HepG2 (cell line): Measurements from ENCODE around the gene KIF26B. TPM values are rescaled to one million over a fixed set of nuclear protein-coding genes. Genes with fewer than 3 reads are reported as not detected.

Experiments used
- GATAD2A ChIP-seq: IDR thresholded peaks from 2 replicates; pipeline ENCODE4 v1.6.1; 2016
- GLI4 ChIP-seq: sonication (generic); formaldehyde crosslinking; IDR thresholded peaks from 2 replicates; pipeline ENCODE4 v1.5.1; 2020; ENCODE audit warnings: missing genetic modification reagents, mild to moderate bottlenecking, moderate library complexity, borderline replicate concordance
- PATZ1 ChIP-seq: sonication (generic); formaldehyde crosslinking; IDR thresholded peaks from 2 replicates; pipeline ENCODE4 v1.4.0; 2020; ENCODE audit warnings: missing genetic modification reagents
- SIN3A ChIP-seq: IDR thresholded peaks from 2 replicates; pipeline ENCODE4 v1.6.1; 2011; ENCODE audit warnings: low read depth, mild to moderate bottlenecking, control low read depth, low read length, borderline replicate concordance
- ZNF562 ChIP-seq: sonication (generic); formaldehyde crosslinking; IDR thresholded peaks from 2 replicates; pipeline ENCODE4 v1.8.0; 2022; ENCODE audit warnings: missing genetic modification reagents, borderline replicate concordance
- polyA plus RNA-seq, 8 experiments: library from polyadenylated mRNA; depleted of rRNA in 3 of 8; stranded (reverse) in 7 of 8; unstranded in 1 of 8; fragments of >200 nt; fragmentation: Illumina TruSeq in 4 of 8; extraction: Trizol in 4 of 8; gene quantifications; 2 replicates each; pipeline versions ENCODE4 v1.2.1 to v1.2.3, GENCODE V29; 2011 to 2016; ENCODE audit warnings: low read depth in 4 of 8, missing spikeins in 1 of 8, mixed read lengths in 1 of 8; ENCODE audit not compliant: insufficient read depth in 1 of 8
- total RNA-seq, 5 experiments: library from RNA; depleted of rRNA; stranded (reverse); fragments of >200 nt; fragmentation: Illumina TruSeq; extraction: Trizol; gene quantifications; 2 replicates each; pipeline ENCODE4 v1.2.3, GENCODE V29; 2016; ENCODE audit warnings: low read depth in 1 of 5
- TF ChIP-seq, protein P1 (sequence below): sonication (generic); formaldehyde crosslinking; IDR thresholded peaks from 2 replicates; pipeline ENCODE4 v1.4.0; 2020; ENCODE audit warnings: mild to moderate bottlenecking, missing genetic modification reagents, borderline replicate concordance
- TF ChIP-seq, protein P2 (sequence below): IDR thresholded peaks from 2 replicates; pipeline ENCODE4 v1.6.1; 2016; ENCODE audit warnings: missing compliant biosample characterization, missing genetic modification reagents, borderline replicate concordance
- TF ChIP-seq, protein P3 (sequence below): sonication (generic); formaldehyde crosslinking; conservative IDR thresholded peaks from 2 replicates; pipeline ENCODE4 v1.4.0; 2020; ENCODE audit warnings: missing genetic modification reagents

KIF26B gene
- total and polyA plus RNA-seq, 2 of the 13 experiments (the other 11 are each of a cell fraction or from before 2014, with no cell fraction given) = 0.08 to 0.09 TPM

DNA sequence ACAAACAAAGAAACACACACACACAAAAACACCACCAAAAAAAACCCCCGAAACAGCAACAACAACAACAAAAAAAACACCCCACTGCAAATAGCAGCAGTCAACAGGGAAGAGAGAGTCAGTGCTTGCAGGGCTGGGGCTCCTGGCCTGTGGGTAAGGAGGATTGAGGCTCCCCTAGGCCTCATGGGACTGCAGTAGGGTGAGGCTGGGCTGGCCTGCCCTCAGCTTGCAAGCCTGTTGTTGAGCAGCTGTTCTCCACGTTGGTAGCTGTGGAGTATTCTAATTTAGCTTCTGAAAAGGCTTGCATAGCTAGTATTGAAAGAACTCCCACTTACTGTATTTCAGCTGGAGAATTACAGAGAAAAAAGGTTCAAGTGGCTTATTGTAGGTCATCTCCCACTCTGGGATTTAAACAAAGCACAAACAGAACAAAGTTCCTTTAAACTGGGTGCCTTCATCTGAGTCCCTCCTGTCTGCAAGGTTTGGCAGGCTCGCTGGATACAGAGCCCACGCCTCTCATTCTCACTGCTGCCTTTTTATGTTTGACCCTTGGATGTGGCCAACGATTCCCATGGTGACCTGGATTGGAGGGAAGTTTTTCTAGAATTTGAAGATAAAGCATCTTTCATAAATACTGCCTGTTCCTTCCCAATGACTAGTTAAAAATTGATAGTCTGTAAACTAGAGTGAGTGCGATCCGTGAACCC, 247.2 kb downstream of the KIF26B start (continued):
- TF ChIP-seq, protein P1, sequence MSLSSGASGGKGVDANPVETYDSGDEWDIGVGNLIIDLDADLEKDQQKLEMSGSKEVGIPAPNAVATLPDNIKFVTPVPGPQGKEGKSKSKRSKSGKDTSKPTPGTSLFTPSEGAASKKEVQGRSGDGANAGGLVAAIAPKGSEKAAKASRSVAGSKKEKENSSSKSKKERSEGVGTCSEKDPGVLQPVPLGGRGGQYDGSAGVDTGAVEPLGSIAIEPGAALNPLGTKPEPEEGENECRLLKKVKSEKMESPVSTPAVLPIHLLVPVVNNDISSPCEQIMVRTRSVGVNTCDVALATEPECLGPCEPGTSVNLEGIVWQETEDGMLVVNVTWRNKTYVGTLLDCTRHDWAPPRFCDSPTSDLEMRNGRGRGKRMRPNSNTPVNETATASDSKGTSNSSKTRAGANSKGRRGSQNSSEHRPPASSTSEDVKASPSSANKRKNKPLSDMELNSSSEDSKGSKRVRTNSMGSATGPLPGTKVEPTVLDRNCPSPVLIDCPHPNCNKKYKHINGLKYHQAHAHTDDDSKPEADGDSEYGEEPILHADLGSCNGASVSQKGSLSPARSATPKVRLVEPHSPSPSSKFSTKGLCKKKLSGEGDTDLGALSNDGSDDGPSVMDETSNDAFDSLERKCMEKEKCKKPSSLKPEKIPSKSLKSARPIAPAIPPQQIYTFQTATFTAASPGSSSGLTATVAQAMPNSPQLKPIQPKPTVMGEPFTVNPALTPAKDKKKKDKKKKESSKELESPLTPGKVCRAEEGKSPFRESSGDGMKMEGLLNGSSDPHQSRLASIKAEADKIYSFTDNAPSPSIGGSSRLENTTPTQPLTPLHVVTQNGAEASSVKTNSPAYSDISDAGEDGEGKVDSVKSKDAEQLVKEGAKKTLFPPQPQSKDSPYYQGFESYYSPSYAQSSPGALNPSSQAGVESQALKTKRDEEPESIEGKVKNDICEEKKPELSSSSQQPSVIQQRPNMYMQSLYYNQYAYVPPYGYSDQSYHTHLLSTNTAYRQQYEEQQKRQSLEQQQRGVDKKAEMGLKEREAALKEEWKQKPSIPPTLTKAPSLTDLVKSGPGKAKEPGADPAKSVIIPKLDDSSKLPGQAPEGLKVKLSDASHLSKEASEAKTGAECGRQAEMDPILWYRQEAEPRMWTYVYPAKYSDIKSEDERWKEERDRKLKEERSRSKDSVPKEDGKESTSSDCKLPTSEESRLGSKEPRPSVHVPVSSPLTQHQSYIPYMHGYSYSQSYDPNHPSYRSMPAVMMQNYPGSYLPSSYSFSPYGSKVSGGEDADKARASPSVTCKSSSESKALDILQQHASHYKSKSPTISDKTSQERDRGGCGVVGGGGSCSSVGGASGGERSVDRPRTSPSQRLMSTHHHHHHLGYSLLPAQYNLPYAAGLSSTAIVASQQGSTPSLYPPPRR (CRISPR knock-in tag) = peak; percentile 20; the same call in 1 of the 2 replicates
- TF ChIP-seq GATAD2A (CRISPR knock-in tag) = no peak
- TF ChIP-seq SIN3A = no peak
- no peak for TF ChIP-seq PATZ1
- no peak for TF ChIP-seq GLI4 (CRISPR knock-in tag)
- TF ChIP-seq, protein P2, sequence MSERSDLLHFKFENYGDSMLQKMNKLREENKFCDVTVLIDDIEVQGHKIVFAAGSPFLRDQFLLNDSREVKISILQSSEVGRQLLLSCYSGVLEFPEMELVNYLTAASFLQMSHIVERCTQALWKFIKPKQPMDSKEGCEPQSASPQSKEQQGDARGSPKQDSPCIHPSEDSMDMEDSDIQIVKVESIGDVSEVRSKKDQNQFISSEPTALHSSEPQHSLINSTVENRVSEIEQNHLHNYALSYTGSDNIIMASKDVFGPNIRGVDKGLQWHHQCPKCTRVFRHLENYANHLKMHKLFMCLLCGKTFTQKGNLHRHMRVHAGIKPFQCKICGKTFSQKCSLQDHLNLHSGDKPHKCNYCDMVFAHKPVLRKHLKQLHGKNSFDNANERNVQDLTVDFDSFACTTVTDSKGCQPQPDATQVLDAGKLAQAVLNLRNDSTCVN (CRISPR knock-in tag) = no peak
- TF ChIP-seq, protein P3, sequence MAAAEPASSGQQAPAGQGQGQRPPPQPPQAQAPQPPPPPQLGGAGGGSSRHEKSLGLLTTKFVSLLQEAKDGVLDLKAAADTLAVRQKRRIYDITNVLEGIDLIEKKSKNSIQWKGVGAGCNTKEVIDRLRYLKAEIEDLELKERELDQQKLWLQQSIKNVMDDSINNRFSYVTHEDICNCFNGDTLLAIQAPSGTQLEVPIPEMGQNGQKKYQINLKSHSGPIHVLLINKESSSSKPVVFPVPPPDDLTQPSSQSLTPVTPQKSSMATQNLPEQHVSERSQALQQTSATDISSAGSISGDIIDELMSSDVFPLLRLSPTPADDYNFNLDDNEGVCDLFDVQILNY (CRISPR knock-in tag) = no peak
- no peak for TF ChIP-seq ZNF562
